Body of pancreas (tissue), 4 donors: ENCODE data around the gene ULBP1. TPM values are rescaled to one million over a fixed set of nuclear protein-coding genes. Genes with fewer than 3 reads are reported as not detected.
"Not testable (repeated sequence)": the region's sequence is repeated elsewhere in the genome, so short reads cannot be mapped to it uniquely, and the experiment has no call there.

Experiments used
- ATAC-seq: fragments of 150-250 bp; one replicate; pipeline ENCODE4 v1.9.1; 2016
- DNase-seq, 4 donors: peaks; one replicate each; pipeline ENCODE4 v3.0.0-alpha.2; 2019
- H3K27ac ChIP-seq, 4 donors: fragments of 200-600 bp; sonication (generic); 1 replicate in 3 of 4; 2 replicates in 1 of 4; pipeline versions ENCODE4 v1.5.1 to v1.6.1; 2016 to 2019; ENCODE audit warnings: mild to moderate bottlenecking in 1 of 4, mixed read lengths in 1 of 4, moderate library complexity in 1 of 4
- H3K27me3 ChIP-seq, 2 donors: fragments of 200-600 bp; sonication (generic); one replicate each; pipeline ENCODE4 v1.6.0; 2016; ENCODE audit warnings: mild to moderate bottlenecking in 1 of 2
- H3K36me3 ChIP-seq, 2 donors: fragments of 200-600 bp; sonication (generic); replicated peaks in 1 of 2; 2 replicates each; pipeline ENCODE4 v1.5.1; 2016; ENCODE audit warnings: low read depth in 2 of 2; ENCODE audit not compliant: insufficient read depth in 1 of 2
- H3K4me1 ChIP-seq: fragments of 200-600 bp; sonication (generic); one replicate; pipeline ENCODE4 v1.6.0; 2016
- H3K4me3 ChIP-seq, 2 donors: fragments of 200-600 bp; sonication (generic); 1 replicate in 1 of 2; 2 replicates in 1 of 2; pipeline ENCODE4 v1.5.1; 2016 to 2019
- H3K9me3 ChIP-seq, 3 donors: fragments of 200-600 bp; sonication (generic); 1 replicate in 2 of 3; 2 replicates in 1 of 3; pipeline ENCODE4 v1.5.1; 2016
- CTCF ChIP-seq, 7 experiments: fragments of 450-650 bp in 4 of 7; fragments of 200-600 bp in 3 of 7; sonication (generic) in 3 of 7; IDR thresholded peaks; one replicate each; pipeline ENCODE4 v1.5.1; 2016 to 2019; ENCODE audit warnings: antibody characterized with exemption in 7 of 7
- POLR2A ChIP-seq, 3 donors: fragments of 450-650 bp; IDR thresholded peaks; one replicate each; pipeline ENCODE4 v1.6.1; 2016; ENCODE audit warnings: antibody characterized with exemption in 3 of 3, mild to moderate bottlenecking in 2 of 3
- WGBS, 2 donors: methylation state at CpG; one replicate each; pipeline ENCODE4 v1.1.5; 2017; 5-methylcytosine and 5-hydroxymethylcytosine counted together
- intact Hi-C: fragments of 100-400 bp; cut with DNase I; formaldehyde crosslinking; loops from one replicate; pipeline ENCODE4 v1.15.1; 2023
- total RNA-seq, 2 donors: library from RNA; depleted of rRNA; stranded (reverse); fragments of >200 nt; gene quantifications; one replicate each; pipeline ENCODE4 v1.1.0, GENCODE V29; 2016

Gene ULBP1
- total RNA-seq, 2 donors from 2014 or later = not detected

GRCh38 chr6:149925974-149926777 lies 37.6 kb upstream of the ULBP1 start:
- Histone ChIP-seq H3K27me3 (no peaks in the 10 kb centered on the region), H3K9me3 (no peaks in the 10 kb centered on the region), H3K4me1 (peaks cover 27% of the 10 kb centered on the region), H3K27ac (peak overlapping the region in 1 of 4 donors; percentile 12), H3K4me3 (peak overlapping the region; percentile 16 to 24), H3K36me3 (no peaks in the 10 kb centered on the region)
- TF ChIP-seq CTCF (IDR thresholded peaks at IDR 0.05) = peak; percentile 89 to 99 (median 98)
- TF ChIP-seq POLR2A (IDR thresholded peaks at IDR 0.05) = no peak
- WGBS, 2 donors = 1 to 2% methylated on average over 23 to 31 of the region's 31 CpGs
- ATAC-seq = peak; percentile 91
- intact Hi-C loops = loop anchor here (10.0 kb wide), 1 partner anchor 201 kb away; no protein-coding TSS in a partner anchor
- DNase-seq = peak; percentile 90 to 95 (median 92)

GRCh38 chr6:149927025-149927424 lies 36.7 kb upstream of the ULBP1 start:
- H3K27ac ChIP-seq, H3K36me3 ChIP-seq, H3K27me3 ChIP-seq, H3K9me3 ChIP-seq, DNase-seq, H3K4me3 ChIP-seq, ATAC-seq: not testable (repeated sequence)
- intact Hi-C loops = loop anchor here (10.0 kb wide), 1 partner anchor 202 kb away; no protein-coding TSS in a partner anchor
- WGBS, 2 donors = 62 to 77% methylated on average over 4 of the region's 4 CpGs
- peaks cover 27% of the 10 kb centered on the region for H3K4me1 ChIP-seq

GRCh38 chr6:149929422-149929821 lies 34.3 kb upstream of the ULBP1 start:
- Histone ChIP-seq H3K36me3 (no peaks in the 10 kb centered on the region), H3K9me3 (no peaks in the 10 kb centered on the region), H3K4me3 (no peak overlapping the region), H3K27me3 (peaks cover 0 to 3% of the 10 kb centered on the region in 2 donors), H3K27ac (no peak overlapping the region), H3K4me1 (peaks cover 12% of the 10 kb centered on the region)
- DNase-seq = no peak
- TF ChIP-seq CTCF (IDR thresholded peaks at IDR 0.05) = peak in 2 of 7 experiments; percentile 8 to 21
- no peak for TF ChIP-seq POLR2A (IDR thresholded peaks at IDR 0.05)
- WGBS, 2 donors = 4 to 5% methylated on average over 3 of the region's 3 CpGs
- intact Hi-C loops = loop anchor here (10.0 kb wide), 1 partner anchor 205 kb away; no protein-coding TSS in a partner anchor
- ATAC-seq = no peak

- Histone ChIP-seq H3K9me3 (no peaks in the 10 kb centered on the region), H3K4me3 (no peak overlapping the region), H3K27ac (no peak overlapping the region), H3K4me1 (no peaks in the 10 kb centered on the region), H3K36me3 (no peaks in the 10 kb centered on the region), H3K27me3 (peaks cover 0 to 13% of the 10 kb centered on the region in 2 donors)
- TF ChIP-seq POLR2A (IDR thresholded peaks at IDR 0.05) (no peak), CTCF (IDR thresholded peaks at IDR 0.05) (no peak)
- ATAC-seq = no peak
- DNase-seq = no peak
- intact Hi-C loops = loop anchor here (5.0 kb wide), 1 partner anchor 86 kb away; no protein-coding TSS in a partner anchor
- WGBS, 2 donors = 60 to 64% methylated on average over 6 of the region's 6 CpGs
Observed at GRCh38 chr6:149931501-149931900, 32.2 kb upstream of the ULBP1 start.

- H3K36me3 ChIP-seq = no peaks in the 10 kb centered on the region
- no peak for TF ChIP-seq POLR2A (IDR thresholded peaks at IDR 0.05)
- TF ChIP-seq CTCF (IDR thresholded peaks at IDR 0.05) = no peak
- no peak overlapping the region for H3K27ac ChIP-seq
- WGBS, 2 donors = 34 to 46% methylated on average over 5 of the region's 5 CpGs
- peaks cover under 1% of the 10 kb centered on the region for H3K4me1 ChIP-seq
- no peak for ATAC-seq
- intact Hi-C loops = loop anchor here (5.0 kb wide), 1 partner anchor 84 kb away; no protein-coding TSS in a partner anchor
- DNase-seq = no peak
- no peak overlapping the region for H3K4me3 ChIP-seq
- H3K27me3 ChIP-seq = peaks cover 0 to 22% of the 10 kb centered on the region in 2 donors
- H3K9me3 ChIP-seq = no peaks in the 10 kb centered on the region
Observed at GRCh38 chr6:149933036-149933435, 30.7 kb upstream of the ULBP1 start.
